Ecto neural progenitor cell (in vitro differentiated cells): ENCODE results near the gene SIK2.

ENCODE experiments used
- DNase-seq: peaks from one replicate; pipeline ENCODE4 v3.0.0-alpha.2; 2018; ENCODE audit warnings: low spot score

Gene SIK2

GRCh38 chr11:111582163-111582562 is 20.1 kb upstream of the SIK2 start:
- no peak for DNase-seq

DNA sequence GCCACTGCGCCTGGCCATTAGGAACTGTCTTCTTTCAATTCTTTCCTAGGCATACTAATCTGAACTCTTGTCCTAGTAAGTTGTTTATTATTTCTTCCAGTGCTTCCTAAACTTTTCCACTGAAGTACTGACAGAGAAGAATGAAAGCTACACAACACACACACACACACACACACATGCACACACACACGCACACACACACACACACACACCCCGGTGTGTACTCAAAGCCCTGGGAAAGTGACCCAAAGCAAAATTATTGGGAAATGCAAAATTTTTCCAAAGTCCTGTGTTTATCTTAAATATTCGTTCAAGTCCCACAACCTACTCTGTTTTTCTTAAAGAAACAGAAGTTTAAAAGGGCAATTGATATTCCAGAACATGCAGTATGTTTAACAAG is 19.4 kb upstream of the SIK2 start:
- no peak for DNase-seq

DNA sequence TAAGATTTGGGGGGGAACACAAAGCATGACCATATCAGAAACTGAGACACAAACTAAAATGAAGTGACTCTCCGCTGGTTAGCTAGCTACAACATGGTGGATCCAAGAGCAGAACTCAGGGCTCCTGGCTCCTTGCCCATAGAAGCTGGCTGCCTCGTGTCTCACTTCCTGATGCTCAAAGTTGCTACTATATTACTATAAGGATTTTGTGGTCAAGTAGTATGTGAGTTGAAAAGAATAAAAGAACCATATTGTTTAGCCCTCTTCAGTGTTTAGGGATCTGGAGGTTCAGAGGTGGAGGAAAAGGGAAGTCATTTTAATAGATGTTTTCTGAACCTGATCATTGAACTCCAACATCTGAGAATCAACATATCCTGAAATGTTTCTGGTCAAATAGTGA is 16.9 kb upstream of the SIK2 start:
- no peak for DNase-seq

DNA sequence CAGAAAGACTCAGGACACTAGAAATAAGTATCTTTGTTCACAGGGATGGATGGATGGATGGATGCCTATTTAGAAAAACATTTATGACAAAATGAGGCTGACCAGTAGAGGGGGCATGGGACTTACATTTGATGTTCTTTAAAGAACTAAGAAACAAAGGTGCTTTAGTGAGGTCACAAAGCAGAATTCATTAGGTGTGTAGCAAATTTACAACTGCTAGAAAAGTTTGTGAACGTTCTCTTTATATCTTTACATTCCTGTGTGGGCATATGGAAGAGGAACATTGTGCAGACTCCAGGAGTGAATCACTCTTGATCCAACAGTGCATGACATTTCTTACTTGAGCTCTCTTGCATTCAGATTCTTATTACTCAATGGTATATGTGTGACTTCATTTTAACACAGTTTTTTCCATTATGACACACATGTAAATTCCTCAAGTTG is 15.8 kb upstream of the SIK2 start:
- no peak for DNase-seq

DNA sequence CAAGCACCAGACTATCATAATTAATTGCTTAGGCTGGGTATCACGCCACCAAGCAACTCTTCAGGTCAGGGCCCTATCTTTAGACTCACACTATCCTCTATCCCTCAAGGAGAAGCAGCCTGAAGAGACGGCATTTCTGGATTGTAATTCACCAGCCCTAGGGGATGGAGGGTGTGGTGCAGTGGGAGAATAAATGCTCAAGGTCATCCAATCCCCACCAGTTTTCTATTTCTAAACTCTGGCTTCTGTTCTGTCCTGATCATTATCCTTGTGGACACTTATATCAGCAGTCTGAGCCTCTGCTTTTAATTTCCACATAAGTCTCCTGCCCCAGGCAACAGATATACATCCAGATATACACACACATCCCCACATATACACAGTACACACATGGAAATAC is 13.1 kb upstream of the SIK2 start:
- DNase-seq: no peak

GRCh38 chr11:111589886-111590499 is 12.3 kb upstream of the SIK2 start:
- no peak for DNase-seq

DNA sequence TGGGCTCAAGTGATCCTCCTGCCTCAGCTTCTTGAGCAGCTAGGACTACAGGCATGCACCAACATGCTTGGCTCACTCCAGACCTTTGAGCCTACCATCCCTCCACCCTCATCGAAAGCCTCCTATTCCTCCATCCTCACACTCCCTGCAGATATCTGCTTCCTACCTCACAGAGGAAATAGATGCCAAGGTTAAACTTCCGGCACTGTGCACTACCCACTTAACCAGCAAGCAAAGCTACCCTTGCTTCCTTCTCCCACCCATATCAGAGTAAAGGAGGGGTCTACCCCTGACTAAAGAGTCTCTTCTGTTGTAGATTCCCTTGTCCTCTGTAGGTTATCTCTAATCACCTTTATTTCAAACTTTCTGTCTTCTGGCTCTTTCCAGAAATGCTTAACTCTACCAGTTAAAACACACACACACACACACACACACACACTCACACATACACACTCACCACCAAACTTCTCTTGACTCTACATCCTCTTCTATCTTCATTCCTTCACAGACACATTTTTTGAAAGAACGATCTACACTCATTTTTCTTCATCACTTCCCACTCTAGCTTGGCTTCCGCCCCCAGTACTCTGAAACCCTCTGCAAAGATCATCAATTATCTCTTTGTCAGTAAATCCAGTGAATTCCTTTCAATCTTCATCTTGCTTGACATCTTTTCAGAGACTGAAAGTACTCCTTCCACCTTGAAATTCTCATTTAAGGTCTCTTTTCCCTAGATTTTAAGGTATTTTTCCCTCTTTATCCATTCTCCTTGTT is 10.9 kb upstream of the SIK2 start:
- no peak for DNase-seq

GRCh38 chr11:111592491-111592890 is 9.8 kb upstream of the SIK2 start:
- DNase-seq: no peak

DNA sequence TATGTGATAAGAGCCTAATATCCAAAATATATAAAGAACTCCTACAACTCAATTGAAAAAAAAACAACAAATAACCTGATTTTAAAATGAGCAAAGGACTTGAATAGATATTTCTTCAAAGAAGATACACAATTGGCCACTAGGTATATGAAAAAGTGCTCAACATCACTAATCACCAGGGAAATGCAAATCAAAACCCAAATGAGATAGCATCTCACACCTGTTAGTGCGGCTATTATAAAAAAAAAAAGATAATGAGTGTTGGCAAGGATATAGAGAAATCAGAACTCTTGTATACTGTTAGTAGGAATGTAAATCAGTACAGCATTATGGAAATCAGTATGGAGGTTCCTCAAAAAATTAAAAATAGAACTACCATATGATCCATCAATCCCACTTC is 5.9 kb upstream of the SIK2 start:
- DNase-seq: no peak

- DNase-seq: no peak
Measured at GRCh38 chr11:111598148-111598547, 4.1 kb upstream of the SIK2 start.

DNA sequence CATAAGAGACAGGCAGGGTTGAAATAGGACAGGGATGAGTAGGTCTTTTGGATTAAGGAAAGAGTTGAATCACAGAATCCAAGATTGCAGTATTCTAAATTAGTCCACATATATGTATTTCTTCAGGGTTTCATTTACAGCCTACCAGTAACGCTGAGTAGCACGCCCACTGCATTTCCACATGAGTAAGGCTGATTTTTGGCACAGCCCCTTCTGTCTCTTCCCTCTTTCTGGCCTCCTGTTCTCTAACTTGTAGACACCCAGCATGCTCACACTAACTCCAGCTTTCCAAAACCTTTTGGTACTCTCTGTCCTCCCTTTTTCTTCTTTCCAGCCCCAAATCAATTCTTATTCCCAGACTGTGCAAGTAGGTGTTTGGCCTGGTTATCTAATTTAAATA is 3.7 kb upstream of the SIK2 start:
- DNase-seq: no peak

- DNase-seq: no peak
Measured at GRCh38 chr11:111601636-111601978, 642 bp upstream of the SIK2 start.

DNA sequence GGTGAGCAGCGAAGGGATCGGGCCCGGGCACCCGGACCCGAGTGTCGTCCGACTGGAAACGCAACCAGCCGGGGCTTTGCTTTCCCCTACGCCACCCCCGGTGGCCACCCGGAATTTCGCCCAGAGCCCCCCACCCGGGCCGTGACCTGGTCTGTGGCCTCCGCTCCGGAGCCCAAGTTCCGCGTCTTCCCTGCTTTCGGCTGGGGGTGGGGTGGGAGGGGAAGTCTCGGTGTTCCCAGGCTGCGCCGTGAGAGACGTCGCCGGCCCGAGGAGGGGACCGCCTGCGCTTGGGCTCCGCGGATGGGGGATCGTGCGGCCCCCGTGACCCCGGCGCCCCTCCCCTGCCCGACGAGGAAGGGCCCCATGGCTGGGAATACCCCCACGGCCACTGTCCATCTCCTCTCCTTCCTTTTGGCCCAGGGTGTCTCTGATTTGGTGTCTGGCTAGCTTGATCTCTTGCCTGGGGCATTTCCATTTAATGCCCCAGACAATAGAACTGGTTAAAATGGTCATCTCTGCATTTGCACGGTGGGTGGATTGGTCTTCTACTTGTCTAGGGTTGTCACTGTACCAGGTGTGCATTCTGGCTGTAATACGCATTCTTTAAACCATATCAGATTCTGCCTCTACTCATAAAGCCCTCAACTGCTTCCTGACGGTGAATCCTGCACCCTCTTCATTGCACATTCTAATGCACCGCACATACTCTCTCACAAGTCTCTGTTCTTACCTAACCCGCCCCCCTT is 789 bp downstream of the SIK2 start:
- DNase-seq: no peak

DNA sequence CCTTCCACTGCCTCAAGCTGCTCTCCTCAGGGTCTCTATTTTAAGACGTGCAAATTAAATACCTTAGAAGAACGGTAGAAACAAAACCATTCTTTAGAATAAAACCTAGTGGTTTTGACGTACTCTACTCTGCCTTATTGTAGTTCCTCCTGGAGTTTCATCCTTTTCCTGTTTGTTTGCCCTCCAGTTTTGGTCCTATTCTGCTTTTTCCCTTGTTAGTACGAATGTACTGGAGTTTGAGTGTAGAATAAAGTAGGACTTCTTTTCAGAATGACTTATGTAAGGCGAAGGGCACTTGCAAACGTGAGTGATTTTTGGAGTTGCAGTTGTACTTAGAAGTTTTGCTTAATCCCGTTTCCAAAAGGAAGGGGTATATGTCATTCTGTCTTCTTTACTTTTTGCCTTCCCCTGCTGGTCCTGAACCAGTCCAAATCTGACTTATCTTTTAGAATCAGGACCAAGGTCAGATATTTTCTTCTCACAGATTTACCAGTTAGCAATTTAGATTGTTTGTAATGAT is 1.4 kb downstream of the SIK2 start:
- no peak for DNase-seq

DNA sequence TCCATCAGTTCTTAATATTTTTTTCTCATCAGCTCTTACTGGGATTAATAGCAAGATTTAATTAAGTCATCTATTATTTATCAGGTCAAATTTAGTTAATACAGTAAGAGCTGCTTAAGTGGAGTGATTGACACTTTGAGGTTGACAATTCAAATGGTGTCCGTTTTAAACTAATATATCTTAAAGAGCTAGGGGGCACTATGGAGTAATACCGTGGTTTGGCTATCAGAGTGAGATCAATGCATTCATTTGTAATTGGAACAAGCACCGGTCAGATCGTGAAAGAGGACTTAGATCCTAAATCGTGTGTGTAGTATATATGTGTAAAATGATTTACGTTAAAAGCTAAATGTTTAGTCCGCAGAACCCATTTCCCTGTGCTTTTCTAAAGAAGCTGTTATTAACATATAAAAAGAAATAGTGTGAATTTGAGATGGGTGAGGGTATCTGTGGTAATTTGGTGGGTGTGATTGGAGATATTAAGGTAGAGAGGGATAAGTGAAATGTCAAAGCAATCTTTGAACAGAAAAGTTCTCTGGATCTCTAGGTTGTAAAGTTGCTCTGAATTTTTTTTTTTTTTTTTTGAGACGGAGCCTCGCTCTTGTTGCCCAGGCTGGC is 2.3 kb downstream of the SIK2 start:
- no peak for DNase-seq

GRCh38 chr11:111605681-111606080 is 3.4 kb downstream of the SIK2 start:
- no peak for DNase-seq

- DNase-seq: no peak
Measured at GRCh38 chr11:111606986-111607385, 4.7 kb downstream of the SIK2 start.

DNA sequence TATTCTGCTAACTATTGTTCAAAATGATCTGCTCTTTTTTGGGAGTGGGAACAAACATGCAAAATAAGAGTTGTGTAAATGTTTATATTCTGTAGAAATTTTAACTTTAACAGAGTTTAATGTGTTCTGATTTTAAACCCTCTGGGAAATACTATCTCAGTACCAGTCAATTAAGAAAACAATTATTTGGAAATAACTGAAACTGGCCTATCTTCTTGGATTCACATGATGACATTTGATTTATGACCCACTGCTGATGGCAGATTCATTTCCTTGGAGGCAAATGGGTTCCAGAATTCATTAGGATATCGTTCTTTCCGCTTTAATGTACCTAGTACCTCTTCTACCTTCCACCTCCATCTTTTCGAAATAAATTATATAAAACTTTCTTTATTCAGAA is 5.5 kb downstream of the SIK2 start:
- no peak for DNase-seq

DNA sequence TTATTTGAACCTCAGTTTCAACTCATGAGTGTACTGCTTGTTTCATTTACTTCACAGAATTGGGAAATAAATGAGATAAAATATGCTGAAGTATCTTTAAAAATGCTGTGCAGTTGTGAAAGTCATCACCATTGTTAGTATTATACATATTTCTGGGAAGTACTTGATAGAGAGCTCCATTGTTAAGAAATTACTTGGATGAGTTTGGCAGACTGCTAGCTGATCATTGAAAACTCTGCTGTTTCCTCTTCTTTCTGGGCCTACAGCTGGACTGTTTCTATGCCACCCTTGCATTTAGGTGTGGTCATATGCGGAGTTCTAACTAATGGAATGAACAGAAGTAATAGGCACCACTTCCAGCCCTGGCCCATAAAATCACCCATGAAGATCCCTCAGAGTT is 10.0 kb downstream of the SIK2 start:
- no peak for DNase-seq

- no peak for DNase-seq
Measured at GRCh38 chr11:111617286-111617685, 15.0 kb downstream of the SIK2 start.

DNA sequence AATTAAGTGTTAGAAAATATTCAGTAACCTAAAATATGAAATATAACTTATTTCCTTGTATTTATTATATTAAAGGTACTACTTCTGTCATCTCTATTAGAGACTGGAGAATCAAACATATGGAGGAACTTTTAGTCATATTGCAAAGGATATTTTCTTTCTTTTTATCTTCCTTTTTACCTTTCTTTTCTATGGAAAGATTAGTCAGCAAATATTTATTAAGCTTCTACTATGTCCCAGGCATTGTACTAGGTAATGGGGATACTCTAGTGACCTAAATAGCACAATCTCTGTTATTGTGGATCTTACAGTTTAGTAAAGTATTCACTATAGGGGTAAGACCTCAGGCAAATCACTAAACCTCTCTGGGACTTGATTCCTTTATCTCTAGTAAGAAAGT is 18.3 kb downstream of the SIK2 start:
- no peak for DNase-seq

DNA sequence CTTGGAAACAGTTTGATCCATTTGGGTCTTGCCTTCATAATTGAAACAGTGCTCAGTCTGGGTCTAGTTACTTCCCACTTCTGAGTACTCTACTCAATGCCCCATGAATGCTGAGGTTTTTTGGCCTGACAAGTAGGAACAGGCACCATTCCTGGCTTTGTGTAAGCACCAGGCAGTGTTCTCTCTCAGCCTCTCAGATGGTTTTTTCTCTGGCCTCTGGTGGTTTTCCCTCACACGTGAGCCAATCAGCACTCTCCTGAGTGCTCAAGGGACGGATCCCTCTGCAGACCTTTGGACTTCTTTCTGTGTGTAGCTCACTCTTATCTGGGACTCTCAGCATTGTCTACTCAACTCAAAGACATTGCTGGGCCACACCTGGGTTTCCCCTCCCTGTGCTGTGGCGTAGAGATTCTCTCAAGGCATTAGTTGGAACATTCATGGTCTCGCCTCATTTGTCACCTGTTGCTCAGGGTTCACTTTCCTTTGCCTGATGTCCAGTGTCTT is 21.3 kb downstream of the SIK2 start:
- DNase-seq: no peak

- no peak for DNase-seq
Measured at GRCh38 chr11:111624608-111625007, 22.4 kb downstream of the SIK2 start.
